ENCODE data around the gene CAV2.

Gene CAV2

GRCh38 chr7:116546916-116547315, 47.4 kb downstream of the CAV2 start:
- H3K27ac ChIP-seq (ENCODE audit: low read depth, low read length, severe bottlenecking) = no peak overlapping the region
- H3K36me3 ChIP-seq (ENCODE audit: control insufficient read depth, insufficient read depth, low read length) = peaks cover 9% of the 10 kb centered on the region
- WGBS, 2 experiments (ENCODE audit: insufficient coverage in 2 of 2) = no CpG with 5 or more reads among the region's 1 CpG
- no peak overlapping the region for H3K4me3 ChIP-seq (ENCODE audit: extremely low read depth, insufficient read depth, low read length, poor library complexity, severe bottlenecking)
- H3K9me3 ChIP-seq (ENCODE audit: control insufficient read depth, low read length) = no peaks in the 10 kb centered on the region
- H3K4me1 ChIP-seq (ENCODE audit: control insufficient read depth, insufficient read depth, low read length, poor library complexity, severe bottlenecking) = peaks cover 25% of the 10 kb centered on the region

GRCh38 chr7:116547347-116547746, 47.8 kb downstream of the CAV2 start:
- Histone ChIP-seq H3K4me1 (ENCODE audit: control insufficient read depth, insufficient read depth, low read length, poor library complexity, severe bottlenecking) (peaks cover 22% of the 10 kb centered on the region), H3K27ac (ENCODE audit: low read depth, low read length, severe bottlenecking) (no peak overlapping the region), H3K4me3 (ENCODE audit: extremely low read depth, insufficient read depth, low read length, poor library complexity, severe bottlenecking) (no peak overlapping the region), H3K36me3 (ENCODE audit: control insufficient read depth, insufficient read depth, low read length) (peaks cover 9% of the 10 kb centered on the region), H3K9me3 (ENCODE audit: control insufficient read depth, low read length) (no peaks in the 10 kb centered on the region)
- 90 to 94% methylated on average over 1 to 2 of the region's 2 CpGs for WGBS, 2 experiments (ENCODE audit: insufficient coverage in 2 of 2)

- WGBS, 2 experiments (ENCODE audit: insufficient coverage in 2 of 2) = 93 to 97% methylated on average over 2 of the region's 3 CpGs
- Histone ChIP-seq H3K4me1 (ENCODE audit: control insufficient read depth, insufficient read depth, low read length, poor library complexity, severe bottlenecking) (peaks cover 11% of the 10 kb centered on the region), H3K36me3 (ENCODE audit: control insufficient read depth, insufficient read depth, low read length) (peaks cover 9% of the 10 kb centered on the region), H3K9me3 (ENCODE audit: control insufficient read depth, low read length) (no peaks in the 10 kb centered on the region), H3K4me3 (ENCODE audit: extremely low read depth, insufficient read depth, low read length, poor library complexity, severe bottlenecking) (no peak overlapping the region), H3K27ac (ENCODE audit: low read depth, low read length, severe bottlenecking) (no peak overlapping the region)
Observed at GRCh38 chr7:116548506-116548905, 49.0 kb downstream of the CAV2 start.

- H3K9me3 ChIP-seq (ENCODE audit: control insufficient read depth, low read length) = no peaks in the 10 kb centered on the region
- no peak overlapping the region for H3K4me3 ChIP-seq (ENCODE audit: extremely low read depth, insufficient read depth, low read length, poor library complexity, severe bottlenecking)
- no peak overlapping the region for H3K27ac ChIP-seq (ENCODE audit: low read depth, low read length, severe bottlenecking)
- peaks cover 9% of the 10 kb centered on the region for H3K36me3 ChIP-seq (ENCODE audit: control insufficient read depth, insufficient read depth, low read length)
- H3K4me1 ChIP-seq (ENCODE audit: control insufficient read depth, insufficient read depth, low read length, poor library complexity, severe bottlenecking) = peaks cover 7% of the 10 kb centered on the region
Observed at GRCh38 chr7:116549370-116549769, 49.8 kb downstream of the CAV2 start.

- H3K9me3 ChIP-seq (ENCODE audit: control insufficient read depth, low read length) = no peaks in the 10 kb centered on the region
- H3K4me3 ChIP-seq (ENCODE audit: extremely low read depth, insufficient read depth, low read length, poor library complexity, severe bottlenecking) = no peak overlapping the region
- H3K4me1 ChIP-seq (ENCODE audit: control insufficient read depth, insufficient read depth, low read length, poor library complexity, severe bottlenecking) = no peaks in the 10 kb centered on the region
- no peak overlapping the region for H3K27ac ChIP-seq (ENCODE audit: low read depth, low read length, severe bottlenecking)
- WGBS, 2 experiments (ENCODE audit: insufficient coverage in 2 of 2) = 96% methylated on average over 5 of the region's 5 CpGs
- peaks cover 9% of the 10 kb centered on the region for H3K36me3 ChIP-seq (ENCODE audit: control insufficient read depth, insufficient read depth, low read length)
Observed at GRCh38 chr7:116551692-116552091, 52.2 kb downstream of the CAV2 start.

- Histone ChIP-seq H3K36me3 (ENCODE audit: control insufficient read depth, insufficient read depth, low read length) (peaks cover 9% of the 10 kb centered on the region), H3K9me3 (ENCODE audit: control insufficient read depth, low read length) (no peaks in the 10 kb centered on the region), H3K4me3 (ENCODE audit: extremely low read depth, insufficient read depth, low read length, poor library complexity, severe bottlenecking) (no peak overlapping the region), H3K4me1 (ENCODE audit: control insufficient read depth, insufficient read depth, low read length, poor library complexity, severe bottlenecking) (no peaks in the 10 kb centered on the region), H3K27ac (ENCODE audit: low read depth, low read length, severe bottlenecking) (no peak overlapping the region)
- WGBS, 2 experiments (ENCODE audit: insufficient coverage in 2 of 2) = no CpG with 5 or more reads among the region's 1 CpG
Observed at GRCh38 chr7:116552602-116553001, 53.1 kb downstream of the CAV2 start.

DNA sequence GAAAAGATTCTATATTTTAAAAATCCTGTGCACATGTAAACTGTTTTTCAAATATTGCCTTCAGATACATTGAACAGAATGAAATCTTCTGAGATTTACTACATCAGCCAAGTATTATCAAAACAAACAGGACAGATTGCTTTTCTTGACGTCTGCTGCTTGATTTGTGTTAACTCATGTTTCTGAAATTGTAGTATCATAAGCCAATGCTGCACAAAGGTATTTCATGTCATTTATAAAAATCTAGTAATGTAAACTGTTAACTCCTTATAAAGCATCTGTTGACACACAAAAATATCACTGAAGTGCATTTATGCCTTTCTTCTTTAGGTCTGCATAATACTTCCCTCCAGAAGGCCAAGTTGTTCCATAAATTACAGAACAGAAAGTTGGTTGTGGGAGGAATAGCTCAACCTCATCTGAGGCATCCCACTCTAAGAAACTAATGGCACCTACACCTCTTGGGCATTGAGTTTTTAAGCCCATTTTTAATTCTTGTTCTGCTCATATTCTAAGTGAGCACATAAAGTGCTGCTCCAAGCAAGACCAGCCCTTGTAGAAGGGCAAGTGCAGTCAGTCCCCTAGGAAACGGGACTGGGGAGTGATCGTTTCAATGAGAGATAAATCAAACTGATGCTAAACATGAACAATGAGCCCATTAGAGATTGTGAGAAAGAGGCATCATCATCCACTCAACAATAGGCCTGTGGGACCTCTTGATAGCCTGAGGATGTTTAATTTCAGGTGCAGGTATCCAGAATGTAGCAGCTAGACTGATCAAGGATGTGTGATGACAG, 53.8 kb downstream of the CAV2 start:
- Histone ChIP-seq H3K36me3 (ENCODE audit: control insufficient read depth, insufficient read depth, low read length) (peaks cover 8% of the 10 kb centered on the region), H3K4me3 (ENCODE audit: extremely low read depth, insufficient read depth, low read length, poor library complexity, severe bottlenecking) (no peak overlapping the region), H3K9me3 (ENCODE audit: control insufficient read depth, low read length) (no peaks in the 10 kb centered on the region), H3K4me1 (ENCODE audit: control insufficient read depth, insufficient read depth, low read length, poor library complexity, severe bottlenecking) (no peaks in the 10 kb centered on the region), H3K27ac (ENCODE audit: low read depth, low read length, severe bottlenecking) (no peak overlapping the region)
- 100% methylated on average over 1 of the region's 3 CpGs; no CpG with 5 or more reads in 1 of the 2 experiments for WGBS, 2 experiments (ENCODE audit: insufficient coverage in 2 of 2)

- H3K4me3 ChIP-seq (ENCODE audit: extremely low read depth, insufficient read depth, low read length, poor library complexity, severe bottlenecking) = no peak overlapping the region
- H3K36me3 ChIP-seq (ENCODE audit: control insufficient read depth, insufficient read depth, low read length) = peaks cover 10% of the 10 kb centered on the region
- H3K9me3 ChIP-seq (ENCODE audit: control insufficient read depth, low read length) = no peaks in the 10 kb centered on the region
- no peaks in the 10 kb centered on the region for H3K4me1 ChIP-seq (ENCODE audit: control insufficient read depth, insufficient read depth, low read length, poor library complexity, severe bottlenecking)
- no peak overlapping the region for H3K27ac ChIP-seq (ENCODE audit: low read depth, low read length, severe bottlenecking)
Observed at GRCh38 chr7:116554436-116554835, 54.9 kb downstream of the CAV2 start.

GRCh38 chr7:116554911-116555310, 55.4 kb downstream of the CAV2 start:
- Histone ChIP-seq H3K9me3 (ENCODE audit: control insufficient read depth, low read length) (no peaks in the 10 kb centered on the region), H3K4me1 (ENCODE audit: control insufficient read depth, insufficient read depth, low read length, poor library complexity, severe bottlenecking) (no peaks in the 10 kb centered on the region), H3K4me3 (ENCODE audit: extremely low read depth, insufficient read depth, low read length, poor library complexity, severe bottlenecking) (no peak overlapping the region), H3K27ac (ENCODE audit: low read depth, low read length, severe bottlenecking) (no peak overlapping the region), H3K36me3 (ENCODE audit: control insufficient read depth, insufficient read depth, low read length) (peaks cover 11% of the 10 kb centered on the region)
- 79 to 94% methylated on average over 2 to 3 of the region's 4 CpGs for WGBS, 2 experiments (ENCODE audit: insufficient coverage in 2 of 2)

DNA sequence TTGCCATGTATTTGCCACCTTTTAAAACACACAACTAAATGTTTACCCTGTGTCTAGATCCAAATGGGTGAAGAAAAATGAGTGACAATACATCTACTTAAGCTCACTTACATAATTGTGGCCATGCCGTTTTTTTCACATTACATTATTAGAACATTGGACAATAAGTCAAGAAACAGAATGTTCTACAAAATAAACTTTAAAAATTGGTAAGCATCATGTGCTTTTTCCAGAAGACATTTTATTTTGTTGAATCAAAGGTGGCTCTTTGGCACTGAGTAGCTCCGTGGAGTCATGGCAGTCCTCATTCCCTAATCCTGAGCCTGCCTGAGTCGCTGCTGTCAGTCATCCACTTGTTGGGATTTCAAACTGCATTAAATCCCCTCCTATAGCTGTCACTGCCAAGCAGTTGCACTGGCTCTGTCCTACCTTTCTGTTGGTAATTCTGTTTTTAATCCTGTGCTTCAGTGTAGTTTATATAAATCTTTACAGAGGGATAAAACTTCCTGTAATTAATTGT, 57.6 kb downstream of the CAV2 start:
- WGBS, 2 experiments (ENCODE audit: insufficient coverage in 2 of 2) = 81 to 85% methylated on average over 2 of the region's 3 CpGs

DNA sequence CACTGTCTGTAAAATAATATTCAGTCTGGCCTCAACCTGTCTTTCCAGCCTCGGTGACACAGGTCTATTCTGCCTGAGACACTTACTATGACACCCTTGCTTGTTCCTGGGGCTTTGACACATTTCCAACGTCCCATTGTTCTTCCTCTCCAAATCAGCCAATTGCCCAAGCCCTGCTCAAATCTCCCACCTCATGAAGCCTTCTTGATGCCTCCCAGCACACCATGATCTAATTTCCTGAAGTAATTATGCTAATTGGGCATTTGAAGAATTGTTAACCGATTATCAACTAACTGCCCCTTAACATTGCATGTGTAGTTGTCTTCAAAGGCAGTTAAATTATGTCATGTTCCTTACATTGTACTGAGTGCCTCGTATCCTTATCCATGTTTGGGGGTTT, 58.4 kb downstream of the CAV2 start:
- H3K9me3 ChIP-seq (ENCODE audit: control insufficient read depth, low read length) = no peaks in the 10 kb centered on the region
- H3K27ac ChIP-seq (ENCODE audit: low read depth, low read length, severe bottlenecking) = no peak overlapping the region
- no peak overlapping the region for H3K4me3 ChIP-seq (ENCODE audit: extremely low read depth, insufficient read depth, low read length, poor library complexity, severe bottlenecking)
- WGBS, 2 experiments (ENCODE audit: insufficient coverage in 2 of 2) = 88% methylated on average over 2 of the region's 4 CpGs; no CpG with 5 or more reads in 1 of the 2 experiments
- no peaks in the 10 kb centered on the region for H3K4me1 ChIP-seq (ENCODE audit: control insufficient read depth, insufficient read depth, low read length, poor library complexity, severe bottlenecking)
- H3K36me3 ChIP-seq (ENCODE audit: control insufficient read depth, insufficient read depth, low read length) = peaks cover 7% of the 10 kb centered on the region

More for the DNA sequence above, 57.6 kb downstream of the CAV2 start:
- H3K4me3 ChIP-seq (ENCODE audit: extremely low read depth, insufficient read depth, low read length, poor library complexity, severe bottlenecking) = no peak overlapping the region
- peaks cover 7% of the 10 kb centered on the region for H3K36me3 ChIP-seq (ENCODE audit: control insufficient read depth, insufficient read depth, low read length)
- H3K27ac ChIP-seq (ENCODE audit: low read depth, low read length, severe bottlenecking) = no peak overlapping the region
- no peaks in the 10 kb centered on the region for H3K4me1 ChIP-seq (ENCODE audit: control insufficient read depth, insufficient read depth, low read length, poor library complexity, severe bottlenecking)
- H3K9me3 ChIP-seq (ENCODE audit: control insufficient read depth, low read length) = no peaks in the 10 kb centered on the region

All from mesodermal cell (in vitro differentiated cells).